Esophagus squamous epithelium (tissue), 4 donors: ENCODE results near the gene GSTM3.

Experiments used
- POLR2A ChIP-seq, 4 donors: fragments of 450-650 bp; IDR thresholded peaks; one replicate each; pipeline ENCODE4 v1.6.1; 2017; ENCODE audit warnings: antibody characterized with exemption in 4 of 4, mild to moderate bottlenecking in 4 of 4, moderate library complexity in 3 of 4
- TF ChIP-seq, protein P1 (sequence below), 6 experiments: fragments of 450-650 bp in 4 of 6; fragments of 200-600 bp in 2 of 6; sonication (generic) in 2 of 6; IDR thresholded peaks; one replicate each; pipeline ENCODE4 v1.5.1; 2016 to 2019; ENCODE audit warnings: antibody characterized with exemption in 6 of 6, mild to moderate bottlenecking in 4 of 6, moderate library complexity in 4 of 6

DNA sequence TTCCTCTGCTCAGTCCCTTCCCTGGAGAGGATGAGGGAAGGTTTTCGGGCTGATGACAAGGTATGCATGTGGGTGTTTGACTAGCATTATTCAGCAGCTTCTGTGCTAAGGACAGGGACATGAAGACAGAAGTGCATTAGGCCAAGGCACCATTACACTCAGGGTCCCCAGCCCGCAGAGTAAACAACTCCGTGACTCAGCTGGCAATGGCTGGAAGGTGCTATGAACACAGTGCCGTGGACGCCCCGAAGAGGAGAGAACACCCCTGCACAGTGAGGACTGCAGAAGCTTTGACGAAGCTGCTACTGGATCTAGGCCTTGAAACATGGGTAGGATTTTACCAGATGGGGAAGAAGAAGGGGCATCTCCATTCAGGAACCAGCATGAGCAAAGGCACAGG, 36.6 kb upstream of the GSTM3 start:
- TF ChIP-seq, protein P1, sequence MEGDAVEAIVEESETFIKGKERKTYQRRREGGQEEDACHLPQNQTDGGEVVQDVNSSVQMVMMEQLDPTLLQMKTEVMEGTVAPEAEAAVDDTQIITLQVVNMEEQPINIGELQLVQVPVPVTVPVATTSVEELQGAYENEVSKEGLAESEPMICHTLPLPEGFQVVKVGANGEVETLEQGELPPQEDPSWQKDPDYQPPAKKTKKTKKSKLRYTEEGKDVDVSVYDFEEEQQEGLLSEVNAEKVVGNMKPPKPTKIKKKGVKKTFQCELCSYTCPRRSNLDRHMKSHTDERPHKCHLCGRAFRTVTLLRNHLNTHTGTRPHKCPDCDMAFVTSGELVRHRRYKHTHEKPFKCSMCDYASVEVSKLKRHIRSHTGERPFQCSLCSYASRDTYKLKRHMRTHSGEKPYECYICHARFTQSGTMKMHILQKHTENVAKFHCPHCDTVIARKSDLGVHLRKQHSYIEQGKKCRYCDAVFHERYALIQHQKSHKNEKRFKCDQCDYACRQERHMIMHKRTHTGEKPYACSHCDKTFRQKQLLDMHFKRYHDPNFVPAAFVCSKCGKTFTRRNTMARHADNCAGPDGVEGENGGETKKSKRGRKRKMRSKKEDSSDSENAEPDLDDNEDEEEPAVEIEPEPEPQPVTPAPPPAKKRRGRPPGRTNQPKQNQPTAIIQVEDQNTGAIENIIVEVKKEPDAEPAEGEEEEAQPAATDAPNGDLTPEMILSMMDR (IDR thresholded peaks at IDR 0.05): no peak
- no peak for TF ChIP-seq POLR2A (IDR thresholded peaks at IDR 0.05)
